Colonic mucosa (tissue), 4 donors: ENCODE measurements around the gene ABCB8. TPM values are rescaled to one million over a fixed set of nuclear protein-coding genes. Genes with fewer than 3 reads are reported as not detected.

Experiments
- DNase-seq: peaks from one replicate; pipeline ENCODE4 v3.0.0-alpha.2; 2020
- H3K27ac ChIP-seq: fragments of 200-600 bp; one replicate; pipeline ENCODE4 v1.8.0; 2021
- H3K27me3 ChIP-seq: fragments of 200-600 bp; one replicate; pipeline ENCODE4 v1.8.0; 2021
- H3K36me3 ChIP-seq: fragments of 200-600 bp; one replicate; pipeline ENCODE4 v1.8.0; 2021
- H3K4me1 ChIP-seq: fragments of 200-600 bp; one replicate; pipeline ENCODE4 v1.8.0; 2021; ENCODE audit warnings: mild to moderate bottlenecking
- H3K4me3 ChIP-seq: fragments of 200-600 bp; one replicate; pipeline ENCODE4 v1.8.0; 2021
- H3K9ac ChIP-seq, 2 donors: one replicate each; pipeline ENCODE4 v1.7.0; 2013; ENCODE audit warnings: control low read depth in 2 of 2, low read depth in 2 of 2, low read length in 2 of 2
- H3K9me3 ChIP-seq: fragments of 200-600 bp; one replicate; pipeline ENCODE4 v1.8.0; 2021
- intact Hi-C: fragments of 100-400 bp; cut with DNase I; formaldehyde crosslinking; loops from one replicate; pipeline ENCODE4 v1.14.1; 2022
- total RNA-seq, 2 donors: library from RNA; stranded (reverse); fragmentation: NEBNext Ultra II Directional in 1 of 2; extraction: Animal tissue kit (Norgen Biotek cat#: 25700) in 1 of 2; gene quantifications; one replicate each; pipeline ENCODE4 v1.2.1, GENCODE V29; 2021
- TF ChIP-seq, protein P1 (sequence below): fragments of 200-600 bp; IDR thresholded peaks from one replicate; pipeline ENCODE4 v1.8.0; 2022; ENCODE audit warnings: antibody characterized with exemption, mild to moderate bottlenecking
- donor health status: healthy.
- donor health status: DM: no; HTN: no; CAD: no.
- donor health status: DM: no; HTN: no; CAD: no.

ABCB8 gene
- total RNA-seq, 2 donors from 2014 or later, result 26.7 to 59.5 TPM

DNA sequence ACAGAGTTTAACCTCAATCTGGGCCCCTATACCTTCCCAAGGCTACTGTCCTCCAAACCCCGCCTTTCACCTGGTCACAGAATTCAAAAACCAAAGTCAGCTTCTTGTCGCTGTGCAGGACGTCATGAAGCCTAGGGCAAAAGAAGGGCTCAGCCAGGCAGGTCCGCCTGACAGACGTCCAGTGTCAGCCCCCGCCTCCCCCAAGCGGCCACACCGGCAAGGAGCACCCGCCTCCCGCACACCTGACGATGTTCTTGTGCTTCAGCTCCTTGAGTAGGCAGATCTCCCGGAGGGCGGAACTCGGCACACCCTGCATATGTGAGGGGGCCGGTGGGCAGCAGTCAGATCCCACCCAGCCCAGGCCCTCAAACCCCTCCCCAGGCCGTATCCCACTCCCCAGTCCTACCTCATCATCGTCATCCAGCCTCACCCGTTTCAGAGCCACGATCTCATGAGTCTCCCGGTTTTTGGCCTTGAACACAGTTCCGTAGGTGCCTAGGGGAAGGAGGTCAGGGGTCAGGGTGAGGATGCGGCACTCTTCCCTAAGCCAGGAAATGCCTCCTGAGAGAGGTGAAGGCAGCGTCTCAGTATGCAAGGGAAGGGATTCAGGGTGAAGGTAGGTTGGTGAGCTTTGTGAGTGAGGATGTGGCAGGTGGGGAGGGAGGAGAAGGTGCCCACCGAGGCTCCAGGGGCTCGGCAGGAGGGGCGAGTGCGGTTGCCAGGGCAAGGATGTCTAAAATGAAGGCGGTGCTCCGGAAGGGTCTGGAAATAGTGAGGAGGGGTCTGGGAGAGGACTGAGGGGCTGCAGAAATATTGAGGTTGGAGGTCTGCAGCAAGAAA is 28.6 kb downstream of the ABCB8 start:
- no peak overlapping the region for H3K27ac ChIP-seq
- H3K9me3 ChIP-seq, result no peaks in the 10 kb centered on the region
- peak; percentile 38 for DNase-seq
- H3K9ac ChIP-seq, result peak overlapping the region; percentile 68 to 98
- no peaks in the 10 kb centered on the region for H3K27me3 ChIP-seq
- TF ChIP-seq, protein P1, sequence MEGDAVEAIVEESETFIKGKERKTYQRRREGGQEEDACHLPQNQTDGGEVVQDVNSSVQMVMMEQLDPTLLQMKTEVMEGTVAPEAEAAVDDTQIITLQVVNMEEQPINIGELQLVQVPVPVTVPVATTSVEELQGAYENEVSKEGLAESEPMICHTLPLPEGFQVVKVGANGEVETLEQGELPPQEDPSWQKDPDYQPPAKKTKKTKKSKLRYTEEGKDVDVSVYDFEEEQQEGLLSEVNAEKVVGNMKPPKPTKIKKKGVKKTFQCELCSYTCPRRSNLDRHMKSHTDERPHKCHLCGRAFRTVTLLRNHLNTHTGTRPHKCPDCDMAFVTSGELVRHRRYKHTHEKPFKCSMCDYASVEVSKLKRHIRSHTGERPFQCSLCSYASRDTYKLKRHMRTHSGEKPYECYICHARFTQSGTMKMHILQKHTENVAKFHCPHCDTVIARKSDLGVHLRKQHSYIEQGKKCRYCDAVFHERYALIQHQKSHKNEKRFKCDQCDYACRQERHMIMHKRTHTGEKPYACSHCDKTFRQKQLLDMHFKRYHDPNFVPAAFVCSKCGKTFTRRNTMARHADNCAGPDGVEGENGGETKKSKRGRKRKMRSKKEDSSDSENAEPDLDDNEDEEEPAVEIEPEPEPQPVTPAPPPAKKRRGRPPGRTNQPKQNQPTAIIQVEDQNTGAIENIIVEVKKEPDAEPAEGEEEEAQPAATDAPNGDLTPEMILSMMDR, result no peak
- H3K4me1 ChIP-seq, result peaks cover 23% of the 10 kb centered on the region
- intact Hi-C loops, result no loop called here
- H3K4me3 ChIP-seq, result peak overlapping the region; percentile 46
- H3K36me3 ChIP-seq, result no peaks in the 10 kb centered on the region

DNA sequence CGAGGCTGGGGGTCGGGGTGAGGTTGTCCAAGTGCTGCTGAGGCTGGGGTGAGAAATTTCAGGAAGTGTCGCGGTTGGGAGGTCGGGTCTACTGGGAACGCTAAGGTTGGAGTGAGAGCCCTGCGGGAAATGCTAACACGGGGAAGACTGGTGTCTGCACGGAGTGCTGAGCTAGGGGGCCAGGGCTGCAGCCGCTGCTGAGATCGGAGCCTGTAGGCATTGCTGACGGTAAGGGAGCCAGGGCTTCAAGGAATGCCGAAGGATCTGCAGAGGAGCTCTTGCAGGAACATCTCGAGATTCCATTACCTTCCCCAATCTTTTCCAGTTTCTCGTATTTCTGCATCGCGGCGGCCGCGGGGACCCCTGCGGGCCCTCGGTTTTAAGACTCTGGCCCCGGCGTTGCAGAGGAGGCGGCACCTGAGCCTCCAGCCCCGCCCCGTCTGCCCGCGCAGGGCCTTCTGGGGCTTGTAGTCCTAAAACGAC is 29.3 kb downstream of the ABCB8 start, which contains the start of gene CDK5:
Gene CDK5, minus strand, starts transcription at position 392 of the 483 bp plus-strand sequence. Its CDS starts 49 bp downstream, at position 343.
- intact Hi-C loops, result no loop called here
- no peak for DNase-seq

DNA sequence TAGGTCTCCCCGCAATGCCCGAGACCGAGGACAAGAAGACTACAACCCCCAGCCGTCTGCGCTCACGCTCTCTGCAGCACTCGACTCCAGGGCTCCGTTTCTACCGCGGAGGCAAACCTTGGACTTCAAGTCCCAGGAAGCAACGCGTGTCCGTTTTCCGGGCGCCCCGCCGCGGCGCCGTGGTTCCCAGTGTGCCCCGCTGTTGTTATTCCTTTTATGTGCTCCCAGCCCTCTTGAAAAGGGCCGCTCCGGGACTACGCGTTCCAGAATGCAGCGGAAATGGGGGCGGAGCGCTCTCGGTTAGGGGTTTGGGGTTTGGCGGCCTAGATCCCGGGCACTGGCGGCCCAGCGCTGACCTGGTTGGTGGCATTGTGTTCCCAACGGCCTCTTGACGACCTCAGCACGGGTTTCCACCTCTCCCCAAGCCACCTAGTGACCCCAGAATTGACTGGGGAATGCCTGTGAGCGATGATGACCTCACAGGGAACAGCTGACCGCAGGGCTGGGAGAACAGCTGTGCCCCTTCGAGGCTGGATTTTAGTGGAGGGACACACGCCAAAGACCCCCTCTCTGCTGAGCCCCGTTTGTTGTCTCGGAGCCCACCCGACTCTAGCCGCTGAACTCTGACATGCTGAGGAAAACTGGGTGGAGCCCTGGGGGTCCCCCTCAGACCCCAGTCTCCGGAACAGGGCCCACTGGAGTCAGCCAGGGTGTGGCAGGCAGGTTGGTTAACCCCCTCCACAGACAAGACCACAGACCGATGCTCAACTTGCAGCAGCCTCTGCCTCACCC is 29.9 kb downstream of the ABCB8 start:
- H3K36me3 ChIP-seq, result no peaks in the 10 kb centered on the region
- DNase-seq, result peak; percentile 99
- no peaks in the 10 kb centered on the region for H3K9me3 ChIP-seq
- H3K9ac ChIP-seq, result peak overlapping the region; percentile 76 to 98
- TF ChIP-seq, protein P1, result no peak
- H3K4me3 ChIP-seq, result peak overlapping the region; percentile 46
- H3K27ac ChIP-seq, result peak overlapping the region; percentile 96
- intact Hi-C loops, result no loop called here
- peaks cover 24% of the 10 kb centered on the region for H3K4me1 ChIP-seq
- H3K27me3 ChIP-seq, result no peaks in the 10 kb centered on the region

More for the DNA sequence above, 29.3 kb downstream of the ABCB8 start, which contains the start of gene CDK5:
- peak within 1 kb of the TSS; percentile 76 to 98 for H3K9ac ChIP-seq
- no peaks in the 10 kb centered on the region for H3K27me3 ChIP-seq
- no peaks in the 10 kb centered on the region for H3K9me3 ChIP-seq
- H3K4me1 ChIP-seq, result peaks cover 24% of the 10 kb centered on the region
- TF ChIP-seq, protein P1, result no peak
- H3K27ac ChIP-seq, result peak within 1 kb of the TSS; percentile 96
- peak within 1 kb of the TSS; percentile 46 for H3K4me3 ChIP-seq
- no peaks in the 10 kb centered on the region for H3K36me3 ChIP-seq

DNA sequence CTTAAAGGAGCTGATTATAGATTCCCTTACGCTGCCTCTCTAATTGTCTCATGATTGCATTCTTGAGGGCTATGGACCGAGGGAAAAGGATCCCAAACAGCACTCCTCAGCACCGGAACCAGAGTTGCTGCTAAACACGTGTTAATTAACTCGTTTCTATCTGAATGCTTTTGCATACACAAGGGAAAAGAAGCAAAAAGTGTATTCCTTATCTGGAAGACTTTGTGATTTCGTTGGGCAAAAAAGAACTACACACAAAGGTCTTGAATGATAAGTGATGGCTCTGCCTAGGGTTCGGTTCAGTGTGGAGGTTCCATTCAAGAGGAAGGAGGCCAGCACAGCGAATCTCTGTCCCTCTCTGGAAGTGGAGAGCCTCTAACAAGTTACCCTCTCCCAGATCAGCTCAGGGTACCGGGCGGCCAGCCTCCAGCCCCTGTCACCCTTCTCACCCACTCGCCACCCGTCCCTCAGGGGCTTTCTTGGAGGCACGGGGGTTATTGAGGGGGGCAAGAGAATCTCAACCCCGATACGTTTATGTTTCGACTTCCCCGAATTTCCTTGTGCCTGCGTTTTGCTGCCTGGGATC is 30.6 kb downstream of the ABCB8 start:
- peak overlapping the region; percentile 46 for H3K4me3 ChIP-seq
- intact Hi-C loops, result no loop called here

More for the DNA sequence above, 30.6 kb downstream of the ABCB8 start:
- no peaks in the 10 kb centered on the region for H3K27me3 ChIP-seq
- DNase-seq, result peak; percentile 44
- peak overlapping the region; percentile 96 for H3K27ac ChIP-seq
- TF ChIP-seq, protein P1, result no peak
- no peaks in the 10 kb centered on the region for H3K9me3 ChIP-seq
- no peaks in the 10 kb centered on the region for H3K36me3 ChIP-seq
- peak overlapping the region; percentile 84 to 98 for H3K9ac ChIP-seq
- H3K4me1 ChIP-seq, result peaks cover 24% of the 10 kb centered on the region
